Neutrophil (primary cell): ENCODE measurements around the gene CHAD.

Experiments
- H3K27ac ChIP-seq: fragments of 200-600 bp; sonication (generic); 2 replicates; pipeline ENCODE4 v1.5.1; 2016; ENCODE audit warnings: mild to moderate bottlenecking, moderate library complexity
- H3K27me3 ChIP-seq: fragments of 200-600 bp; sonication (generic); 2 replicates; pipeline ENCODE4 v1.6.0; 2016; ENCODE audit warnings: mild to moderate bottlenecking
- H3K36me3 ChIP-seq: fragments of 200-600 bp; sonication (generic); 2 replicates; pipeline ENCODE4 v1.5.1; 2017
- H3K4me1 ChIP-seq, 2 experiments: fragments of 200-600 bp in 1 of 2; sonication (generic) in 1 of 2; 1 replicate in 1 of 2; 2 replicates in 1 of 2; pipeline versions ENCODE4 v1.5.1 to v1.6.1; 2013 to 2016; ENCODE audit warnings: low read depth in 1 of 2, low read length in 1 of 2, mild to moderate bottlenecking in 1 of 2, moderate library complexity in 1 of 2; ENCODE audit not compliant: control insufficient read depth in 1 of 2, insufficient read depth in 1 of 2
- H3K4me3 ChIP-seq, 2 experiments: fragments of 200-600 bp in 1 of 2; sonication (generic) in 1 of 2; 1 replicate in 1 of 2; 2 replicates in 1 of 2; pipeline ENCODE4 v1.5.1; 2013 to 2016; ENCODE audit warnings: low read depth in 1 of 2, low read length in 1 of 2, mild to moderate bottlenecking in 1 of 2, moderate library complexity in 1 of 2
- H3K9me3 ChIP-seq: fragments of 200-600 bp; sonication (generic); 2 replicates; pipeline ENCODE4 v1.5.1; 2016
- TF ChIP-seq, protein P1 (sequence below): fragments of 200-600 bp; sonication (generic); IDR thresholded peaks from 2 replicates; pipeline ENCODE4 v1.5.1; 2016; ENCODE audit warnings: antibody characterized with exemption

The CHAD gene

DNA sequence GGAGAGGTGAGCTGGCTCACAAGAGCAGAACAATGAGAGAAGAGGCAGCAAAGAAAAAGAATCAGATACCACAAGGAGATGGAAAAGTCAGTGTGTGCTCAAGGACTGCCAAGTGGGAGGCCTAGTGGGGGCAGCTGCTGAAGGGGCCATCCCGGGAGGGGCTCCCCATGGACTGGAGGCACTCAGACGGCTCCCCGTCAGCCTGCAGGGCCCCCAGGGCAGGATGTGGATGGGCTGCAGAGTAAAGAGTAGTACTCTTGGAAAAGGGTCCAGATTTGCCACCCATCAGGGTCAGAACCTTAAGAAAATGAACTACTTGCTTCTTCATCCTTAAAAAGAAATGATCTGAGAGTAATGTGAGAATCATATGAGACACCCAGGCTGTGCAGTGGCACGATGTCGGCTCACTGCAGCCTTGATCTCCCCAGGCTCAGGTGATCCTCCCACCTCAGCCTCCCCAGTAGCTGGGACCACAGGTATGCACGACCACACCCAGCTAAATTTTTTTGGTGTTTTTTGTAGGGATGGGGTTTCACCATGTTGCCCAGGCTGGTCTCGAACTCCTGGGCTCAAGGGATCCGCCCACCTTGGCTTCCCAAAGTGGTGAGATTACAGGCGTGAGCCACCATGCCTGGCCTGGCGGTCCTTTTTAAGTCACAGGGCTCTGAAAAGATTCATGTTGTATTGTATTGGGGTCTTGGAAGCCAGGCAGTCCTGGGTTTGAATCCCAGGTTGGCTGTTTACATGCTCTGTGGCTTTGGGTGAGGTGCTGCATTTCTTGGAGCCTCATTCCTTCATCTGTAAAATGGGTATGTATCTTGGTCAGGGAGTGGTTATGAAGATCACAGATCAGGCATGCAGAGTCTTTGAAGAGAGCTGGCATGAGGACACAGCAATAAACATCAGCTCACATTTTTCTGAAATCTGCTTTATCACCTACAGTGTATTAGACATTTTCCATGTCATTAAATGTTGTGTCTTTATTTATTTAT is 27.5 kb downstream of the CHAD start:
- H3K27ac ChIP-seq = no peak overlapping the region
- TF ChIP-seq, protein P1, sequence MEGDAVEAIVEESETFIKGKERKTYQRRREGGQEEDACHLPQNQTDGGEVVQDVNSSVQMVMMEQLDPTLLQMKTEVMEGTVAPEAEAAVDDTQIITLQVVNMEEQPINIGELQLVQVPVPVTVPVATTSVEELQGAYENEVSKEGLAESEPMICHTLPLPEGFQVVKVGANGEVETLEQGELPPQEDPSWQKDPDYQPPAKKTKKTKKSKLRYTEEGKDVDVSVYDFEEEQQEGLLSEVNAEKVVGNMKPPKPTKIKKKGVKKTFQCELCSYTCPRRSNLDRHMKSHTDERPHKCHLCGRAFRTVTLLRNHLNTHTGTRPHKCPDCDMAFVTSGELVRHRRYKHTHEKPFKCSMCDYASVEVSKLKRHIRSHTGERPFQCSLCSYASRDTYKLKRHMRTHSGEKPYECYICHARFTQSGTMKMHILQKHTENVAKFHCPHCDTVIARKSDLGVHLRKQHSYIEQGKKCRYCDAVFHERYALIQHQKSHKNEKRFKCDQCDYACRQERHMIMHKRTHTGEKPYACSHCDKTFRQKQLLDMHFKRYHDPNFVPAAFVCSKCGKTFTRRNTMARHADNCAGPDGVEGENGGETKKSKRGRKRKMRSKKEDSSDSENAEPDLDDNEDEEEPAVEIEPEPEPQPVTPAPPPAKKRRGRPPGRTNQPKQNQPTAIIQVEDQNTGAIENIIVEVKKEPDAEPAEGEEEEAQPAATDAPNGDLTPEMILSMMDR = no peak
- H3K9me3 ChIP-seq = no peaks in the 10 kb centered on the region
- no peaks in the 10 kb centered on the region for H3K27me3 ChIP-seq
- no peaks in the 10 kb centered on the region for H3K4me1 ChIP-seq
- H3K4me3 ChIP-seq = no peak overlapping the region
- H3K36me3 ChIP-seq = no peaks in the 10 kb centered on the region

DNA sequence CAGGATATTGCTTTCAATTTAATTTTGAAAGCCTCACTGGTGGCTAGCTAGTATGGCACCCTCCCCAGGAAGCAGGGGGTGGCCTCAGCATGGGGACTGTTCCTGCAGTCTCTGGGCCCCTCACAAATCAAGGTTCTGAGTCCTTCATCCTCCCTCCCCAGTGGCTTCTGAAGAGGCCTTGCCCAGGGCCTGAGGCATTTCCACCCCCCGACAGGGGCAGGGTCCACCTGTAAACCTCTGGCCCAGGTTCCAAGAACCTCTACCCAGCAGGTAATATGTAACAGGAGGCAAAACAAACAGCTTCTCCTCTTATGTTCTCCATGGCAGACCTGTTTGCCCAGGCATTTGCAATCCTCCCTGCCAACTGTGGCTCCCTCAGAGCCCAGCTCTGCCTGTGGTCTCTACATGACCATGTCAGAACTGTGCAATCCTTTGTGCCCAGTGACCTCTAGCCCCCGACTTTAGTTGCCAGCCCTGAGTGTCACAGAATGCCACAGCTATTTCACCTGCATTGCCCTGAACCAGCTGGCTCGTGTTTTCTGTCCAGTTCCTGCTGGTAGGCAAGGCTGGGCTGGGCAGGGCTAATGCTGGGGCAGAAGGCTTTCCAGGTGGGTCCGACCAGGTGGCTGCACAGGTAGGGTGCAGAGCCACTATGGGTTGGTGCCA is 28.4 kb downstream of the CHAD start:
- Histone ChIP-seq H3K4me3 (no peak overlapping the region), H3K27ac (no peak overlapping the region), H3K36me3 (no peaks in the 10 kb centered on the region), H3K4me1 (no peaks in the 10 kb centered on the region), H3K27me3 (no peaks in the 10 kb centered on the region), H3K9me3 (no peaks in the 10 kb centered on the region)
- TF ChIP-seq, protein P1 = no peak

DNA sequence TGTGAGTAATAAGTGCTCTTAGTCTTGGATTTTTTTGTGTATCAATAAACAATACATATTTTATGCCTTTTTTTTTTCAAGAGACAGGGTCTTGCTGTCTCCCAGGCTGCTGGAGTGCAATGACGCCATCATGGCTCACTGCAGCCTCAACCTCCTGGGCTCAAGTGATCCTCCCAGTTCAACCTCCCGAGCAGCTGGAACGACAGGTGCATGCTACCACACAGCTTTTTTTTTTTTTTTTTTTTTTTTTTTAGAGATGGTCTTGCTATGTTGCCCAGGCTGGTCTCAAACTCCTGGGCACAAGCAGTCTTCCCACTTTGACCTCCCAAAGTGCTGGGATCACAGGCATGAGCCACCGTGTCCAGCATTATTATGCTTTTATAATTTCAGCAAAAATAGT is 29.7 kb downstream of the CHAD start:
- Histone ChIP-seq H3K9me3 (no peaks in the 10 kb centered on the region), H3K36me3 (no peaks in the 10 kb centered on the region), H3K4me3 (no peak overlapping the region), H3K4me1 (no peaks in the 10 kb centered on the region), H3K27ac (no peak overlapping the region), H3K27me3 (no peaks in the 10 kb centered on the region)
- TF ChIP-seq, protein P1 = no peak

DNA sequence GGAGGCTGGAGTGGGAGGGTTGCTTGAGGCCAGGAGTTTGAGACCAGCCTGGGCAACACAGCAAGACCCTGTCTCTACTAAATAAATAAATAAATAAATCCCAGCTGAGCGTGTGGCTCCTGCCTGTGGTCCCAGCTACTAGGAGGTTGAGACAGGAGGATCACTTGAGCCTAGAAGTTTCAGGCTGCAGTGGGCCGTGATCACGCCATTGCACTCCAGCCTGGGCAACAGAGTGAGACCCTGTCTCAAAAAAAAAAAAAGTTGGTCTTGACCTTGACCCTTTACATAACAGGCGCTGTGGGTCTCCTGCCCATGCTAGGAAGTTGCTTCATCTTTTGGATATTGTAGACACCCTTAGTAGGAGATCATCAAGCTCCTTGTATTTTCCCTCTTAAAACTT is 31.3 kb downstream of the CHAD start:
- Histone ChIP-seq H3K36me3 (no peaks in the 10 kb centered on the region), H3K9me3 (no peaks in the 10 kb centered on the region), H3K4me1 (no peaks in the 10 kb centered on the region), H3K4me3 (no peak overlapping the region), H3K27ac (no peak overlapping the region), H3K27me3 (no peaks in the 10 kb centered on the region)
- TF ChIP-seq, protein P1 = no peak

DNA sequence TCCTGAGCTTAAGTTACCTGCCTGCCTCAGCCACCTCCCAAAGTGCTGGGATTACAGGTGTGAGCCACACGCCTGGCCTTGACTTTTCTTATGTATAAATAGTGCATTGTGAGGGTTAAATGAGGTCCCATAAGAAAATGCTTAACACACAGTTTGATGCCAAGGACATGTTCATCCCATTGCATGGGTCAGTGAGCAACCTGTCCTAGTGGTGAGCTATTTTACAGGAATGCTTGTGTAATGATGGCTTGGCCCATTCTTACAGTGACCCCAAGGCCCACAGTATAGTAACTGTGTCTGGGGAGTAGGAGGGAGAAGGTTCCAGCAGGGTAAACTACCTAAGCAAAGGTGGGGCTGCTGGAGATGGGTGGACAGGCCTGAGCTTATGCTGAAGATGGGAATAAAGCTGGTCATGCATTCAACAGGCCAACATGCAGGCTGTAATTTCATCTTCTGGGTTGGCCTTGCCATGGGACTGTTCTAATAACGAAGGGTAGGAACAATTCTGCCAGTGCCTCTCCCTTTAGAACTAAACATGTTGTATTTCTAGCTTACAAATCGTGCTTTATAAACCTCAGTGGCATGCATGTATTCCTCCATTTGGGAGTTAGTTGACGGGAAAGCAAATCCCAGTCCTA is 36.4 kb downstream of the CHAD start:
- H3K9me3 ChIP-seq = no peaks in the 10 kb centered on the region
- TF ChIP-seq, protein P1 = no peak
- H3K4me1 ChIP-seq = peaks cover 0 to 2% of the 10 kb centered on the region in 2 experiments
- H3K27ac ChIP-seq = no peak overlapping the region
- H3K27me3 ChIP-seq = no peaks in the 10 kb centered on the region
- no peak overlapping the region for H3K4me3 ChIP-seq
- no peaks in the 10 kb centered on the region for H3K36me3 ChIP-seq
